ENCODE data around the gene CPED1. TPM values are rescaled to one million over a fixed set of nuclear protein-coding genes. Genes with fewer than 3 reads are reported as not detected.
A peak's percentile ranks its signal among the peaks of the same experiment; 100 is the strongest.
"Not testable (repeated sequence)": the region's sequence is repeated elsewhere in the genome, so short reads cannot be mapped to it uniquely, and the experiment has no call there.

Gene CPED1
- total and polyA plus RNA-seq, 10 of the 15 experiments (the other 5 are each of a cell fraction or from before 2014, with no cell fraction given): 0.01 to 0.77 (median 0.10) TPM; not detected in 1

DNA sequence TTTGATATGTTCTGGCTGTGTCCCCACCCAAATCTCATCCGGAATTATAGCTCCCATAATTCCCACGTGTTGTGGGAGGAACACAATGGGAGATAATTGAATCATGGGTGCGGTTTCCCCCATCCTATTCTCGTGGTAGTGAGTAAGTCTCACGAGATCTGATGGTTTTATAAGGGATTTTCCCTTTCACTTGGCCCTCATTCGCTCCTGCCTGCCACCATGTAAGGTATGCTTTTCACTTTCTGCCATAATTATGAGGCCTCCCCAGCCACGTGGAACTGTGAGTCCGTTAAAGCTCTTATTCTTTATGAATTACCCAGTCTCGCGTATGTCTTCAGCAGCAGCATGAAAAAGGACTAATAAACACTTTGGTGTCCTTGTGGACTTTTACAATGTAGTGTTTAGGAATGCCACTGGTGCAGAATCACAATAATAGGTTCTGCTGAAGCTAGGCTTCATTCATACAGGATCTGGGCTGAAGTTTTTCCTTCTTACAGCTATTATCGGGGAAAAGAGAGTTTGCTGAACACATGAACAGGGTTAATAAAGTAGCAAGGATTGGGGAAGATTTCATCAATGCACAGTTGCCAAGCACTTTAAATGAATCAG, 74.3 kb downstream of the CPED1 start:
- 24% methylated on average over 11 of the region's 11 CpGs for WGBS (ENCODE audit: insufficient coverage, insufficient replicate concordance, low lambda C conversion rate, missing lambda C conversion rate)
- CTCF ChIA-PET: interaction anchor here (0.9 to 1.8 kb wide), 3 partner anchors 19 to 76 kb away, joined by 3 to 7 read pairs (median 5); no protein-coding TSS in a partner anchor

GRCh38 chr7:121067717-121068116, 79.2 kb downstream of the CPED1 start:
- SMC1A ChIA-PET (ENCODE audit: uncharacterized antibody, unreplicated experiment); H3K27ac ChIP-seq (ENCODE audit: control insufficient read depth, insufficient read depth); RAD21 ChIA-PET (ENCODE audit: unreplicated experiment); H3K9me3 ChIP-seq (replicated peaks; ENCODE audit: control insufficient read depth, insufficient read depth, low read length); intact Hi-C loops (cut with micrococcal nuclease; ENCODE audit: unreplicated experiment); DNase-seq (ENCODE audit: low read depth, low spot score); H3K9ac ChIP-seq (ENCODE audit: control insufficient read depth, insufficient read depth, low read length); H3K4me3 ChIP-seq; FAIRE-seq; H3K4me1 ChIP-seq (ENCODE audit: control insufficient read depth, insufficient read depth, low read length); H3K36me3 ChIP-seq (ENCODE audit: control insufficient read depth in 2 of 2, insufficient read depth in 2 of 2, low read length in 1 of 2); H3K27me3 ChIP-seq (replicated peaks in 1 of 2; ENCODE audit: control insufficient read depth in 2 of 2, insufficient read depth in 2 of 2, low read length in 1 of 2); H3K4me2 ChIP-seq (ENCODE audit: control insufficient read depth, insufficient read depth); CTCF ChIA-PET; H2AFZ ChIP-seq (ENCODE audit: control insufficient read depth, low read depth, low read length); ATAC-seq; POLR2A ChIA-PET; H4K20me1 ChIP-seq (ENCODE audit: control insufficient read depth, insufficient read depth); H3K79me2 ChIP-seq (ENCODE audit: control insufficient read depth, insufficient read depth, low read length); BruUV-seq (replicated peaks); in situ Hi-C loops (cut with MboI): not testable (repeated sequence)
- 18% methylated on average over 2 of the region's 2 CpGs for WGBS (ENCODE audit: insufficient coverage, insufficient replicate concordance, low lambda C conversion rate, missing lambda C conversion rate)

More for the DNA sequence above, 74.3 kb downstream of the CPED1 start:
- peak; percentile 40; the same call in 2 of the 3 replicates for ATAC-seq
- Histone ChIP-seq H3K9me3 (replicated peaks; ENCODE audit: control insufficient read depth, insufficient read depth, low read length) (no peaks in the 10 kb centered on the region; the same call in 2 of the 3 replicates), H3K36me3 (ENCODE audit: control insufficient read depth in 2 of 2, insufficient read depth in 2 of 2, low read length in 1 of 2) (no peaks in the 10 kb centered on the region), H3K4me2 (ENCODE audit: control insufficient read depth, insufficient read depth) (no peak overlapping the region), H2AFZ (ENCODE audit: control insufficient read depth, low read depth, low read length) (no peak overlapping the region), H3K27ac (ENCODE audit: control insufficient read depth, insufficient read depth) (no peak overlapping the region), H3K79me2 (ENCODE audit: control insufficient read depth, insufficient read depth, low read length) (no peaks in the 10 kb centered on the region), H3K27me3 (replicated peaks in 1 of 2; ENCODE audit: control insufficient read depth in 2 of 2, insufficient read depth in 2 of 2, low read length in 1 of 2) (peaks cover 0 to 1% of the 10 kb centered on the region in 2 experiments; a peak in 1 of 4 replicates), H3K4me1 (ENCODE audit: control insufficient read depth, insufficient read depth, low read length) (no peaks in the 10 kb centered on the region), H3K4me3 (no peak overlapping the region), H4K20me1 (ENCODE audit: control insufficient read depth, insufficient read depth) (no peaks in the 10 kb centered on the region), H3K9ac (ENCODE audit: control insufficient read depth, insufficient read depth, low read length) (no peak overlapping the region)
- no peak for FAIRE-seq
- DNase-seq (ENCODE audit: low read depth, low spot score): no peak
- POLR2A ChIA-PET: no interaction called here
- intact Hi-C loops (cut with micrococcal nuclease; ENCODE audit: unreplicated experiment): no loop called here
- in situ Hi-C loops (cut with MboI): no loop called here
- no TSS peak for BruUV-seq (replicated peaks)
- RAD21 ChIA-PET (ENCODE audit: unreplicated experiment): no interaction called here
- TF ChIP-seq CHD2 (IDR thresholded peaks at IDR 0.05; ENCODE audit: borderline replicate concordance, low read depth, low read length) (0 out of 2 replicates have a peak, but pooled peaks have one; percentile 25), ZNF217 (IDR thresholded peaks at IDR 0.05) (no peak)
- SMC1A ChIA-PET (ENCODE audit: uncharacterized antibody, unreplicated experiment): interaction anchor here (0.6 to 1.4 kb wide), 5 partner anchors 11 to 598 kb away, joined by 3 to 7 read pairs (median 3); no protein-coding TSS in a partner anchor
